GM19193 (cell line): Measurements from ENCODE around the gene SGCA.

Experiments
- POLR2A ChIP-seq: IDR thresholded peaks from 4 replicates; pipeline ENCODE4 v1.6.1; 2011; ENCODE audit not compliant: insufficient read depth, insufficient read length; ENCODE audit errors: extremely low read depth

SGCA gene

DNA sequence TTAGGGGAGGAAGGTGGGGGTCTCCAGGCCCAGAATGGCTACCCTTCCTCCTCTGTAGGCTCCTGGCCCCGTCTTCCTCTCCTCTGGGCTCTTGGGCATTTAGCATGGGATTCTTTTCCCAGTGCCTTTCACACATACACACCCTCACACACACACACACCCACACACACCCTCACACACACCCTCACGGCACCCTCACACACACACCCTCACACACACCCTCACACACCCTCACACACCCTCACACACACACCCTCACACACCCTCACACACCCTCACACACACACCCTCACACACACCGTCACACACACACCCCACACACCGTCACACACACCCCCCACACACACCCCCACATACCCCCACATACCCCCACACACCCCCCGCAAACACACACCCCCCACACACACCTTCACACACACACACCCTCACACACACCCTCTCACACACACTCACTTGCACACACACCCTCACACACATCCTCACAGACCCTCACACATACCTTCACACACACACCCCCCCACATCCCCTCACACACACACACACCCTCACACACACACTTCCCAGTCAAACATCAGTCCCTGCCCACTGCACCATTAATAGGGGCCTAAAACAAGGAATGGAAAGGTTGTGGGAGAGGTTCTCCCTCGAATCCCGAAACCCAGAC is 845 bp downstream of the SGCA start:
- no peak for TF ChIP-seq POLR2A

DNA sequence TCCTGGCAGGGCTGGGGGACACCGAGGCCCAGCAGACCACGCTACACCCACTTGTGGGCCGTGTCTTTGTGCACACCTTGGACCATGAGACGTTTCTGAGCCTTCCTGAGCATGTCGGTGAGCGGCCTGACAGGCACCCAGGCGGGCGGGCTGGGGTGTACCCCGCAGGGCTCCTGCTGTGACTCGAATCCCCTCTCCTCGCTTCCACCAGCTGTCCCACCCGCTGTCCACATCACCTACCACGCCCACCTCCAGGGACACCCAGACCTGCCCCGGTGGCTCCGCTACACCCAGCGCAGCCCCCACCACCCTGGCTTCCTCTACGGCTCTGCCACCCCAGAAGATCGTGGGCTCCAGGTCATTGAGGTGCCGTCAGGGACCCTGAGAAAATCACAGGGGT is 1.6 kb downstream of the SGCA start:
- no peak for TF ChIP-seq POLR2A

- TF ChIP-seq POLR2A = no peak
Observed at GRCh38 chr17:50168319-50168718, 2.5 kb downstream of the SGCA start.

DNA sequence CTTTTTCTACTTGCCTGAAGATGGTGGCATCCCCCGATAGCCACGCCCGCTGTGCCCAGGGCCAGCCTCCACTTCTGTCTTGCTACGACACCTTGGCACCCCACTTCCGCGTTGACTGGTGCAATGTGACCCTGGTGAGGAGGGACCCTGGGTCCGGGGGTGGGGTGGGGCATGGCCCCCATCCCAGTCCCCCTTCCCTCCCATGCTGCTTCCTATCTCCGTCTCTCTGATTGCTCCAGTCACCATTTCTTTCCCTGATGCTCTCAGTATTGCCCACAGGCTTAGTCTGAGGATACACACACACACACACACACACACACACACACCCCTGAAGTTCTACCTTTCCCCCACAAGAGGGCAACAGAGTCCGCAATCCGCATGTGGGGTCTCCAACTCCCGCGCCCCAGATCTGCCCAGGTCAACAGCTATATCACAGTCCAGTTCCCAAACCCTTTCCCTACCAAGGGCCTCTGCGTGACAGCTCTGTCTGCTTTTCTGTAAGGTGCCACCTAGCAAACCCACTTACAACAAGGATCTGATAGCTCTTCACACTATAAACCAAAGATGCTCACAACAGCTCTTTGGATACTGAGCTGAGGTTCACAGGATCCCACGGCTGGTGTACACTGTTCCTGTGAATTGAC is 3.4 kb downstream of the SGCA start:
- no peak for TF ChIP-seq POLR2A

GRCh38 chr17:50169881-50170459 is 4.2 kb downstream of the SGCA start:
- no peak for TF ChIP-seq POLR2A

DNA sequence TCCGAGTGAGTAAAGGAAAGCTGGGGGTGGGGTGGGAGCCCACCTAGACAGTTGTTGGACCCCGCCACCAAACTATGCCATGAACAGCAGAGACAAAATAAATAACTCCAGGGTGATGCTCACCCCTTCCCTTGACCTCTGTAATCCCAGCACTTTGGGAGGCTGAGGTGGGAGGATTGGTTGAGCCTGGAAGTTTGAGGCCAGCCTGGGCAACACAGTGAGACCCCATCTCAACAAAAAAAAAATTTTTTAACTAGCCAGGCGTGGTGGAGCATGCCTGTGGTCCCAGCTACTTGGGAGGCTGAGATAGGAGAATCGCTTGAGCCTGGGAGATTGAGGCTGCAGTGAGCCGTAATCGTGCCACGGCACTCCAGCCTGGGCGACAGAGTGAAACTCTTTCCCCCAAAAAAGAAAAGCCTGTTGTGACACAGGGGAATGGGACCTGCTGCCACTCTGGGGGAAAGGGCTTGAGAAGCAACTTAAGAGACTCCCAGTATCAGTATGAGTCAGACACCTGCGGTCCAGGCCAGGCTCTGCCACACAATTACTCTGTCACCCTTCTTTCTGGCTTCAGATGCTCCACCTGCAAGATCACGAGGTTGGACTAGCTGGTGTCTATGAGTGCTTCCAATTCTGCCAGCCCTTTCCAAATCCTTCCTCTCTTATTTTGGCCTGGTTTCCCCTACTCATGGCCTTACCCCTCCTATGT is 5.0 kb downstream of the SGCA start:
- TF ChIP-seq POLR2A = no peak

DNA sequence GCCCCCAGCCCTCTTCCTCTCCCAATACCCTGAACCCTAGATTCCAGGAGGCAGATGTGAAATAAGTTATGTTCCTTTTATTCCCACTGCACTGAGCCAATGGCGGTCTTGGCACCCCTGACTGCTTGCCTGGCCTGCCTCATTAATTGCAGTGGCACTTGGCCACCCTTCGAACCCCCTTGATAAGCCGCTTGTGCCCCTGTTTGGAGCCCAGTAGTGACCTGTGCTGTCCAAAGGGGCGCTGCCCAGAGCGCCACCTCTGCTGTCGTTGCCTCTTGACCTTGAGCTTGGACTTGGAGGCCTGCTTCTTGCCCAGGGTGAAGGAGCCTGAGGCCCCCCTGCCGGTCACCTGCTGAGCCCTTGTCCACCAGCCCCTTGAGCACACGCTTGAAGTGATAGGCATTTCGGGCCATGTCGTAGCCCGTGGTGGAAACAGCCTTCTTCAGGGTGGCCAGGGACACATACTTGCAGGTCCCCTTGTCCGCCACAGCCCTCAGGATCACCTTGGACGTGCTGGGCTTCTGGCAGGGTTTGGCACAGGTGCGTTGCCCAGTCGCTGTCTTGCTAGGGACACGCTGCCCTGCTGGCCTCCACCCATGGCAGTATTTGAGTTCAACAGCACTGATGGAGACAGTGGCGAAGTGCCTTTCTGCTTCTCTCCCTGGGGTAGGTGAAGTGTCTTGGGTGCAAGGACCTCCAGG is 5.7 kb downstream of the SGCA start:
- TF ChIP-seq POLR2A = no peak

DNA sequence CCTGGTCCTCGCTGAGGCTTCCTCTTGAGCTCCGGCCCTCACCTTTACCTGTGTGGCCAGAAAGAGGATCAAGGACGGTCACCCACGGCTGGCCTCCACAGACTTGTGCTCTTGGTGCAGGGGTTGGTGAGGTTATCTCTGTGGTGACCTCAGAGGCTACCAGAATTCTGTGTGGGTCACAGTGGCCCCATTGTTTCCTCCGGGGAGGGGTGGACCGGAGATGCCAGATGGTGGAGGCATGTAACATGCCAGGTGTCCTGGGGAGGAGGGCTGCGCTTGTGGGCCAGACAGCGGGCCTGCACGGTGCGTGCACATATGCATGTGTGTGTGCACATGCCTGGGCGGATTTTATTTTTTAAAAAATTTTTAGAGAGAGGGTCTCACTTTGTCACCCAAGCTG is 6.3 kb downstream of the SGCA start:
- no peak for TF ChIP-seq POLR2A

DNA sequence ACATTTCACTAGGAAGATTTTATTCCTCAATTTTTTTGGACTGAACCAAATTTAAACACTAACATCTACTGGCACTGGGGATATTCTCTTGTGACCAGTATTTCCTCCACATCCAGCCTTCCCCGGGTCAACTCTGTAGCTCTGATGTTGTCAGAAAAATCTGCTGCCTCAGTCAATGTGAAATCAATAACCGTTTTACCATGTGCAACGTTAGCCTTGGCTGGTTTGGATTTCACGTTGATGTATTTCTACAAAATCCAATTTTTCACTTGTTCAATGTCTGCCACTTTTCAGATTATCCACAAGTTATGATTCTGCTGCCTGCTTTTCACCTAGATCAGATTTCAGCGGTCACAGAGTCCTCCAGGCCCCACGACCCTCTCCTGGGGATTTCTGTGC is 7.1 kb downstream of the SGCA start:
- TF ChIP-seq POLR2A = no peak

DNA sequence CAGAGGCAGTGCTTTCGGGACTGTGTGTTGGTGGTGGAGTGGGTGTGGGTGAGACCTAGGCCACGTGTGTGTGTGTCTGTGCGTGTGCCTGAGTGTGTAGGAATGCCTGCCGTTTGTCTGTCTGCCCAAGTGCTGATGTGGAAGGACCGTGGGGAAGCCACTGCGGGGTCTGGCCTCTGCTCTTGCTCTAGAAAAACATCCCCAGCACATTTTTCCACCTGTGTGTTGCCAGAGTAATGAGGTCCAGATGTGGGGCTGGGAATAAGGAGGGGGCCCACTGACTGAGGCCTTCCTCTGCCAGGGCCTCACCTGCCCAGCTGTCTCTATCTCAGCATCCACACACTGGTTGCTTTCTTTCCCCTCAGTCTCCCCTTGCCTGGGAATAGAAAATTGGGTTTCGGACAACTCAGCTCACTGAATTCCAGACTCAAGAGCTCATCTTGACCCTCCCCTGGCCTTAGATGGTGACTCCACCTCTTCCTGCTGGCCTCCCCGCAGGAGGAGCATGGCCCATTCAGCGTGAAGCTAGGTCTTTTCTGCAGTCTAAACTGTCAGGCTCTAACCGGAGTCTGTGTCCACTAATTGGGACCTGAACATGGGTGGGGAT is 7.6 kb downstream of the SGCA start:
- no peak for TF ChIP-seq POLR2A

GRCh38 chr17:50174444-50174843 is 8.6 kb downstream of the SGCA start:
- no peak for TF ChIP-seq POLR2A

- no peak for TF ChIP-seq POLR2A
Observed at GRCh38 chr17:50175035-50175807, 9.4 kb downstream of the SGCA start.

- TF ChIP-seq POLR2A = no peak
Observed at GRCh38 chr17:50176559-50177357, 11.0 kb downstream of the SGCA start.

DNA sequence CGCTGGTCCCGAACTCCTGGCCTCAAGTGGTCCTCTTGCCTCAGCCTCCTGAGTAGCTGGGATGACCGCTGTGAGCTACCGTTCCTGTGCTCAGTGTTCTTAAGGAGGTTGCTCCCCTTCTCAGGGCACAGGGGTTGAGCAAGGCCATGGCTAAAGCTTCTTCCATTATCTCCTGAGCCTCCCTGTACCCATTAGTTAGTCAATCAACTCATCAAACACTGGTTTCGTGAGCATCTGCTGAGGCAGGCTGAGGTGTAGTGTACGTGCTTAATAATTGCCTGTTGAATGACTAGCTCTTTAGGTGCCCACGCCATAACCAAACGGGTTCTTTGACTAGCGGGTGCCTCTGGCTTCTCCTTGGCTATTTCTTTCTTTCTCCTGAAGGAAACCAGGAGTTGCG is 11.7 kb downstream of the SGCA start:
- TF ChIP-seq POLR2A = no peak
